ENCODE measurements around the gene SCGB1A1. TPM values are rescaled to one million over a fixed set of nuclear protein-coding genes. Genes with fewer than 3 reads are reported as not detected.

SCGB1A1 gene
- total RNA-seq, 6 experiments from 2014 or later, result not detected

DNA sequence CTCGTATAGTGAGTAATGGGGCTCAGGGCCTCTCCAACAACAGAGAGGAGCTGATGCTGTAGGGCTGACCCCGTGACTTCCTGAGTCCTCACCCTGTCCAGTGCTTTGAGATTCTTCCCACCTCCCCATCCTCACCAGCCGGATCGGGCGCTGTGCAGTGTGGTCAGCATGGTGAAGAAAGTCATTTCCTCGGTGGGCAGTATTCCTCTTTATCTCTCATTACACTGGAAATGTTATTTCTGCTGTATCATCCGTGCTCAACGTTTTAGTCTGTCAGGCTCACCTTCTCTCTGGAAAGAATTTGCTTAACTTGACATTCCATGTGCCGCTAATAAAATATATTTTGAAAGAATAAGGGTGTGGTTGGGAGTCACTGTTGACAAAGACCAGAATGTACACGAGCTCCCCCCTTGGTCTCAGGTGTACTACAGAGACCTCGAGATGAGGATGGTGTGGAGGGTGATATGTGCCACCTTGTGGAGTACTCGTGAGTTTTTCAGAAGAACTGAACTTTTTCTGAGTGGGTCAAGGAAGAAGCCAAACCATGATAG lies 25.7 kb upstream of the SCGB1A1 start:
- Mint-ChIP-seq H3K4me1 (ENCODE audit: low read depth) (peaks cover 16% of the 10 kb centered on the region), H3K9me3 (no peaks in the 10 kb centered on the region), H3K4me3 (no peak overlapping the region), H3K36me3 (ENCODE audit: low read depth) (no peaks in the 10 kb centered on the region), H3K27ac (no peak overlapping the region), H3K27me3 (ENCODE audit: insufficient read depth) (peaks cover 19% of the 10 kb centered on the region)
- TF ChIP-seq, protein P1, sequence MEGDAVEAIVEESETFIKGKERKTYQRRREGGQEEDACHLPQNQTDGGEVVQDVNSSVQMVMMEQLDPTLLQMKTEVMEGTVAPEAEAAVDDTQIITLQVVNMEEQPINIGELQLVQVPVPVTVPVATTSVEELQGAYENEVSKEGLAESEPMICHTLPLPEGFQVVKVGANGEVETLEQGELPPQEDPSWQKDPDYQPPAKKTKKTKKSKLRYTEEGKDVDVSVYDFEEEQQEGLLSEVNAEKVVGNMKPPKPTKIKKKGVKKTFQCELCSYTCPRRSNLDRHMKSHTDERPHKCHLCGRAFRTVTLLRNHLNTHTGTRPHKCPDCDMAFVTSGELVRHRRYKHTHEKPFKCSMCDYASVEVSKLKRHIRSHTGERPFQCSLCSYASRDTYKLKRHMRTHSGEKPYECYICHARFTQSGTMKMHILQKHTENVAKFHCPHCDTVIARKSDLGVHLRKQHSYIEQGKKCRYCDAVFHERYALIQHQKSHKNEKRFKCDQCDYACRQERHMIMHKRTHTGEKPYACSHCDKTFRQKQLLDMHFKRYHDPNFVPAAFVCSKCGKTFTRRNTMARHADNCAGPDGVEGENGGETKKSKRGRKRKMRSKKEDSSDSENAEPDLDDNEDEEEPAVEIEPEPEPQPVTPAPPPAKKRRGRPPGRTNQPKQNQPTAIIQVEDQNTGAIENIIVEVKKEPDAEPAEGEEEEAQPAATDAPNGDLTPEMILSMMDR (IDR thresholded peaks at IDR 0.05), result peak; percentile 55; the same call in 1 of the 2 replicates
- DNase-seq, result no peak

GRCh38 chr11:62393735-62394134 lies 25.1 kb upstream of the SCGB1A1 start:
- Mint-ChIP-seq H3K4me3 (no peak overlapping the region), H3K27ac (no peak overlapping the region), H3K27me3 (ENCODE audit: insufficient read depth) (peaks cover 18% of the 10 kb centered on the region), H3K9me3 (no peaks in the 10 kb centered on the region), H3K36me3 (ENCODE audit: low read depth) (no peaks in the 10 kb centered on the region), H3K4me1 (ENCODE audit: low read depth) (peaks cover 22% of the 10 kb centered on the region)
- TF ChIP-seq, protein P1 (IDR thresholded peaks at IDR 0.05), result no peak
- no peak for DNase-seq

DNA sequence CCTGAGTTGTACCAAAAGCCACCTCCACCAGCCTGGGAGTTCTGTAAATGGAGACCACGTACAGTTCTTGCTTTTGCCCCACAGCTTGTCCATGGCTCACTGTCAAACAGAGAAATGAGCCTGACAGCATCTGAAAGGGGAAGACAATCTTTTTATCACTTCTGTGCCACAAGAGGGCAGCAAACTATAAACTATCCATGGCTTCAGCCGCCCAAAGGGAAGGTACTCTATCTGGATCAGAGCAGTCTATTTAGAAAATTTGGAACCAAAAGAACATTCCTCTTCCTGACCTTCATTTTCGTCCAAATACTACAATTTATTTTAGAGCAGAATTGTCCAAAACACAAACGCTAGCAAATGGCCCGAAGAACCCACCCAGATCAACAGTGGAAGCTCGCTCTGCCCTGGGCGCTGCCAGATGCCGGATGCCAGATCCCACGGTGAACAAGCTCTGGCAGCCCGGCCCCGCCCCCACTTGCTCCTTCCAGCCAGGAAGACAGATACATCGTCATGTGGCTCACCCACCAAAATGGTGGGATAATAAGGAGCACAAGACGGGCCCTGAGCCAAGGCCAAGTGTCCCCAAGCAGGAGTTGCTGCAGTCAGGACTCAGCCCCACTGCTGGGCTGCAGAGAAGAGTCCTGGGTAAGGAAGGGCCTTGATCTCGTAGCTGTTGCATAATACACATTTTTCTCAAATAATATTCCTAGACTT lies 23.9 kb upstream of the SCGB1A1 start:
- no peaks in the 10 kb centered on the region for H3K9me3 Mint-ChIP-seq
- H3K36me3 Mint-ChIP-seq (ENCODE audit: low read depth), result no peaks in the 10 kb centered on the region
- H3K27ac Mint-ChIP-seq, result peak overlapping the region; percentile 38; the same call in 1 of the 2 replicates
- H3K4me3 Mint-ChIP-seq, result peak overlapping the region; percentile 90
- peaks cover 33% of the 10 kb centered on the region for H3K4me1 Mint-ChIP-seq (ENCODE audit: low read depth)
- TF ChIP-seq, protein P1 (IDR thresholded peaks at IDR 0.05), result peak; percentile 89
- peaks cover 7% of the 10 kb centered on the region for H3K27me3 Mint-ChIP-seq (ENCODE audit: insufficient read depth)
- DNase-seq, result peak; percentile 76

DNA sequence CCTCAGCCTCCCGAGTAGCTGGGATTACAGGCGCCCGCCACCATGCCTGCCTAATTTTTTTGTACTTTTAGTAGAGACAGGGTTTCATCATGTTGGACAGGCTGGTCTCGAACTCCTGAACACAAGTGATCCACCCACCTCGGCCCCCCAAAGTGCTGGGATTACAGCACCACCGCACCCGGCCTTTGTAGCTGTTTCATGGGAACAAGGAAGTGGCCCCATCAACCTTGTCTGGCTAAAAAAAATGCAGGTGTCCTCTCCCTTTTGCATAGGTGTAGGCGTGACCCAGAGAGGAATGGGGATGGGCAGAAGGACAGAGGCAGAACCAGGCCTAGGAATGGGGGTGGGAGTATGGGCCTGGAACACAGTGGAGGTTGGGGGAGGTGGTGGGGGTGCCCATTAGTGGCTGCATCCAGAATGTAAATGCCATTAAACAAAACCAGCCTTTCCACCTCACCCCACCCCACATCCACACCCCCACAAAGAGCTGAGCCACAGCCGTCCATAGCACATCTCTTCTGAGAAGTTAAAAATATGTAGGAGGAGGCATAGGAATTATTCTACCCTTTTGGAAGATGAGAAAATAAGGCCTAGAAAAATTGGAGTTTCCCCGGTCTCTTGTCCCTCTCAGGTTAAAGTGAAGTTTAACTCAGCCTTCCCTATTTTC lies 22.8 kb upstream of the SCGB1A1 start:
- H3K4me3 Mint-ChIP-seq, result no peak overlapping the region
- no peaks in the 10 kb centered on the region for H3K36me3 Mint-ChIP-seq (ENCODE audit: low read depth)
- TF ChIP-seq, protein P1 (IDR thresholded peaks at IDR 0.05), result no peak
- H3K9me3 Mint-ChIP-seq, result no peaks in the 10 kb centered on the region
- no peak for DNase-seq
- H3K27me3 Mint-ChIP-seq (ENCODE audit: insufficient read depth), result peaks cover 9% of the 10 kb centered on the region
- H3K27ac Mint-ChIP-seq, result no peak overlapping the region
- peaks cover 42% of the 10 kb centered on the region for H3K4me1 Mint-ChIP-seq (ENCODE audit: low read depth)

- Mint-ChIP-seq H3K9me3 (no peaks in the 10 kb centered on the region), H3K4me1 (ENCODE audit: low read depth) (peaks cover 51% of the 10 kb centered on the region), H3K4me3 (no peak overlapping the region), H3K27me3 (ENCODE audit: insufficient read depth) (peaks cover 11% of the 10 kb centered on the region), H3K27ac (no peak overlapping the region), H3K36me3 (ENCODE audit: low read depth) (no peaks in the 10 kb centered on the region)
- TF ChIP-seq, protein P1 (IDR thresholded peaks at IDR 0.05), result no peak
- DNase-seq, result peak; percentile 64
Observed at GRCh38 chr11:62398011-62398994, 20.5 kb upstream of the SCGB1A1 start.
